Panc1 (cell line): ENCODE data around the gene MROH2A.

Experiments used
- CTCF ChIP-seq: fragments of 450-650 bp; IDR thresholded peaks from 2 replicates; pipeline ENCODE4 v1.5.1; 2017; ENCODE audit warnings: mild to moderate bottlenecking
- TCF7L2 ChIP-seq: IDR thresholded peaks from 2 replicates; pipeline ENCODE4 v1.6.1; 2011; ENCODE audit warnings: mild to moderate bottlenecking, low read depth, low read length, inconsistent platforms
- TF ChIP-seq, protein P1 (sequence below), 2 experiments: IDR thresholded peaks; 2 replicates each; pipeline ENCODE4 v1.6.1; 2011 to 2012; ENCODE audit warnings: low read depth in 2 of 2, control low read depth in 1 of 2, low read length in 1 of 2, mild to moderate bottlenecking in 1 of 2, moderate library complexity in 1 of 2; ENCODE audit not compliant: insufficient read depth in 1 of 2

DNA sequence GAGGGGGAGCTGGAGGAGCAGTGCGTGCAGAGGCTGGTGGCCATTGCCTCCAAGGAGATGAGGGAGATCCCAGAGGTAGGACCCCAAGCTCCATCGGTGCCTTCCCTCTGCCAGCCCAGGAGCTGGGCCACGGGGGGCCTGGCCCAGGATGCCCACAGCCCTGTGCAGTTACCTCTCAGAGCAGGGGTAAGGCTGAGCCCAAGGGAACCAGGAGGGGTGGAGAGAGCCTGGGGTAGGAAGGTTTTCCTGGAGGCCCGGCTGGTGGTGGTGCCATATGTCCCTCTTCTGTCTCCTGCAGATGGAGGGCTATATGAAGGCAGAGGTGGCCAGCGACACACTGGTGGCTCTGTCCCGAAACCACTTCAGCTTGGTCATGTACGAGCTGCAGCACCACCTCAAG, 11.4 kb downstream of the MROH2A start:
- TF ChIP-seq CTCF (no peak), TCF7L2 (no peak)
- TF ChIP-seq, protein P1, sequence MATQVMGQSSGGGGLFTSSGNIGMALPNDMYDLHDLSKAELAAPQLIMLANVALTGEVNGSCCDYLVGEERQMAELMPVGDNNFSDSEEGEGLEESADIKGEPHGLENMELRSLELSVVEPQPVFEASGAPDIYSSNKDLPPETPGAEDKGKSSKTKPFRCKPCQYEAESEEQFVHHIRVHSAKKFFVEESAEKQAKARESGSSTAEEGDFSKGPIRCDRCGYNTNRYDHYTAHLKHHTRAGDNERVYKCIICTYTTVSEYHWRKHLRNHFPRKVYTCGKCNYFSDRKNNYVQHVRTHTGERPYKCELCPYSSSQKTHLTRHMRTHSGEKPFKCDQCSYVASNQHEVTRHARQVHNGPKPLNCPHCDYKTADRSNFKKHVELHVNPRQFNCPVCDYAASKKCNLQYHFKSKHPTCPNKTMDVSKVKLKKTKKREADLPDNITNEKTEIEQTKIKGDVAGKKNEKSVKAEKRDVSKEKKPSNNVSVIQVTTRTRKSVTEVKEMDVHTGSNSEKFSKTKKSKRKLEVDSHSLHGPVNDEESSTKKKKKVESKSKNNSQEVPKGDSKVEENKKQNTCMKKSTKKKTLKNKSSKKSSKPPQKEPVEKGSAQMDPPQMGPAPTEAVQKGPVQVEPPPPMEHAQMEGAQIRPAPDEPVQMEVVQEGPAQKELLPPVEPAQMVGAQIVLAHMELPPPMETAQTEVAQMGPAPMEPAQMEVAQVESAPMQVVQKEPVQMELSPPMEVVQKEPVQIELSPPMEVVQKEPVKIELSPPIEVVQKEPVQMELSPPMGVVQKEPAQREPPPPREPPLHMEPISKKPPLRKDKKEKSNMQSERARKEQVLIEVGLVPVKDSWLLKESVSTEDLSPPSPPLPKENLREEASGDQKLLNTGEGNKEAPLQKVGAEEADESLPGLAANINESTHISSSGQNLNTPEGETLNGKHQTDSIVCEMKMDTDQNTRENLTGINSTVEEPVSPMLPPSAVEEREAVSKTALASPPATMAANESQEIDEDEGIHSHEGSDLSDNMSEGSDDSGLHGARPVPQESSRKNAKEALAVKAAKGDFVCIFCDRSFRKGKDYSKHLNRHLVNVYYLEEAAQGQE (IDR thresholded peaks at IDR 0.05; ENCODE audit: insufficient read depth in 1 of 2, low read depth in 2 of 2, low read length in 1 of 2) = no peak
